Thyroid gland (tissue), 4 donors: ENCODE data around the gene MAPK8. TPM values are rescaled to one million over a fixed set of nuclear protein-coding genes. Genes with fewer than 3 reads are reported as not detected.
A peak's percentile ranks its signal among the peaks of the same experiment; 100 is the strongest.

Source experiments
- DNase-seq, 2 donors: peaks; one replicate each; pipeline ENCODE4 v3.0.0-alpha.2; 2019
- H3K27ac ChIP-seq, 3 donors: fragments of 200-600 bp; sonication (generic); 1 replicate in 2 of 3; 2 replicates in 1 of 3; pipeline ENCODE4 v1.5.1; 2016 to 2019; ENCODE audit warnings: mild to moderate bottlenecking in 1 of 3, moderate library complexity in 1 of 3
- H3K27me3 ChIP-seq: fragments of 200-600 bp; sonication (generic); one replicate; pipeline ENCODE4 v1.5.1; 2019
- H3K36me3 ChIP-seq, 2 donors: fragments of 200-600 bp; sonication (generic); one replicate each; pipeline ENCODE4 v1.5.1; 2016 to 2019
- H3K4me1 ChIP-seq, 2 donors: fragments of 200-600 bp; sonication (generic); one replicate each; pipeline ENCODE4 v1.5.1; 2017 to 2019
- H3K4me3 ChIP-seq, 3 donors: fragments of 200-600 bp; sonication (generic); replicated peaks in 1 of 3; 1 replicate in 2 of 3; 2 replicates in 1 of 3; pipeline ENCODE4 v1.5.1; 2016; ENCODE audit warnings: mild to moderate bottlenecking in 1 of 3
- H3K9me3 ChIP-seq: fragments of 200-600 bp; sonication (generic); one replicate; pipeline ENCODE4 v1.5.1; 2017
- CTCF ChIP-seq, 6 experiments: fragments of 200-600 bp in 3 of 6; fragments of 450-650 bp in 3 of 6; sonication (generic) in 3 of 6; IDR thresholded peaks; one replicate each; pipeline ENCODE4 v1.5.1; 2016 to 2019; ENCODE audit warnings: antibody characterized with exemption in 6 of 6, mild to moderate bottlenecking in 2 of 6, inconsistent platforms in 1 of 6, moderate library complexity in 1 of 6
- POLR2A ChIP-seq, 2 donors: fragments of 450-650 bp; IDR thresholded peaks; one replicate each; pipeline ENCODE4 v1.6.1; 2017; ENCODE audit warnings: antibody characterized with exemption in 2 of 2, mild to moderate bottlenecking in 2 of 2, moderate library complexity in 1 of 2
- WGBS, 2 donors: methylation state at CpG; one replicate each; pipeline ENCODE4 v1.1.5; 2017; 5-methylcytosine and 5-hydroxymethylcytosine counted together
- intact Hi-C: fragments of 100-400 bp; cut with DNase I; formaldehyde crosslinking; loops from one replicate; pipeline ENCODE4 v1.15.1; 2023
- total RNA-seq, 4 donors: library from RNA; depleted of rRNA; stranded (reverse); fragments of >200 nt; gene quantifications; one replicate each; pipeline ENCODE4 v1.2.3, GENCODE V29; 2016

The MAPK8 gene
- total RNA-seq, 4 donors from 2014 or later = 76.2 to 165 (median 99.0) TPM

- no peaks in the 10 kb centered on the region for H3K36me3 ChIP-seq
- peaks cover 14 to 30% of the 10 kb centered on the region in 2 donors for H3K4me1 ChIP-seq
- no peak overlapping the region for H3K27ac ChIP-seq
- WGBS, 2 donors = 81 to 96% methylated on average over 3 of the region's 3 CpGs
- no peak for TF ChIP-seq POLR2A (IDR thresholded peaks at IDR 0.05)
- no peak for TF ChIP-seq CTCF (IDR thresholded peaks at IDR 0.05)
- H3K4me3 ChIP-seq = no peak overlapping the region
- H3K27me3 ChIP-seq = no peaks in the 10 kb centered on the region
- no peak for DNase-seq
- intact Hi-C loops = no loop called here
- H3K9me3 ChIP-seq = no peaks in the 10 kb centered on the region
Observed at GRCh38 chr10:48291190-48291589, 15.3 kb upstream of the MAPK8 start.

GRCh38 chr10:48292616-48293015, 13.9 kb upstream of the MAPK8 start:
- Histone ChIP-seq H3K4me3 (no peak overlapping the region), H3K4me1 (peaks cover 14 to 25% of the 10 kb centered on the region in 2 donors), H3K36me3 (no peaks in the 10 kb centered on the region), H3K27me3 (no peaks in the 10 kb centered on the region), H3K27ac (no peak overlapping the region), H3K9me3 (no peaks in the 10 kb centered on the region)
- intact Hi-C loops = no loop called here
- WGBS, 2 donors = 95% methylated on average over 3 of the region's 3 CpGs
- TF ChIP-seq POLR2A (IDR thresholded peaks at IDR 0.05) (no peak), CTCF (IDR thresholded peaks at IDR 0.05) (no peak)
- no peak for DNase-seq

- no peak for TF ChIP-seq POLR2A (IDR thresholded peaks at IDR 0.05)
- no peak for TF ChIP-seq CTCF (IDR thresholded peaks at IDR 0.05)
- intact Hi-C loops = no loop called here
- 90 to 94% methylated on average over 2 of the region's 2 CpGs for WGBS, 2 donors
Observed at GRCh38 chr10:48294431-48294830, 12.0 kb upstream of the MAPK8 start.

GRCh38 chr10:48296576-48297098, 9.8 kb upstream of the MAPK8 start:
- TF ChIP-seq CTCF (IDR thresholded peaks at IDR 0.05) (no peak), POLR2A (IDR thresholded peaks at IDR 0.05) (no peak)
- no peak for DNase-seq
- WGBS, 2 donors = 48 to 65% methylated on average over 4 of the region's 4 CpGs
- Histone ChIP-seq H3K4me1 (peaks cover 12 to 14% of the 10 kb centered on the region in 2 donors), H3K9me3 (no peaks in the 10 kb centered on the region), H3K27me3 (no peaks in the 10 kb centered on the region), H3K27ac (no peak overlapping the region), H3K36me3 (no peaks in the 10 kb centered on the region), H3K4me3 (no peak overlapping the region)
- intact Hi-C loops = no loop called here

More at GRCh38 chr10:48294431-48294830, 12.0 kb upstream of the MAPK8 start:
- H3K4me3 ChIP-seq = no peak overlapping the region
- no peak overlapping the region for H3K27ac ChIP-seq
- no peak for DNase-seq
- peaks cover 12 to 13% of the 10 kb centered on the region in 2 donors for H3K4me1 ChIP-seq
- no peaks in the 10 kb centered on the region for H3K27me3 ChIP-seq
- H3K36me3 ChIP-seq = no peaks in the 10 kb centered on the region
- no peaks in the 10 kb centered on the region for H3K9me3 ChIP-seq

GRCh38 chr10:48299066-48299465, 7.4 kb upstream of the MAPK8 start:
- Histone ChIP-seq H3K9me3 (no peaks in the 10 kb centered on the region), H3K36me3 (no peaks in the 10 kb centered on the region), H3K27ac (peak overlapping the region; percentile 54 to 66 (median 54)), H3K27me3 (no peaks in the 10 kb centered on the region), H3K4me3 (no peak overlapping the region), H3K4me1 (peaks cover 12 to 14% of the 10 kb centered on the region in 2 donors)
- peak; percentile 66 to 67 for DNase-seq
- TF ChIP-seq CTCF (IDR thresholded peaks at IDR 0.05) (no peak), POLR2A (IDR thresholded peaks at IDR 0.05) (no peak)
- WGBS, 2 donors = 31 to 42% methylated on average over 7 of the region's 7 CpGs
- intact Hi-C loops = no loop called here
